AG04450 (cell line): ENCODE data around the gene A1BG. TPM values are rescaled to one million over a fixed set of nuclear protein-coding genes. Genes with fewer than 3 reads are reported as not detected.

Experiments
- CTCF ChIA-PET: fragments of 300-600, 350-600 bp; formaldehyde crosslinking; extraction: SDS; loops from one replicate; lab custom pipeline; 2022; ENCODE audit warnings: antibody characterized with exemption, inconsistent platforms; lab: Charles Lee
- POLR2A ChIA-PET: fragments of 350-600 bp; formaldehyde crosslinking; extraction: SDS; loops from one replicate; lab custom pipeline; 2021; ENCODE audit warnings: antibody characterized with exemption, inconsistent platforms; lab: Yijun Ruan, JAX
- DNase-seq: peaks from one replicate; pipeline ENCODE4 v3.0.0-alpha.2; 2011; ENCODE audit warnings: low read depth, low spot score
- H3K27ac ChIP-seq: one replicate; pipeline ENCODE4 v1.5.1; 2012; ENCODE audit warnings: low read depth, low read length, control low read depth
- H3K27me3 ChIP-seq: one replicate; pipeline ENCODE4 v1.6.0; 2012; ENCODE audit warnings: low read length; ENCODE audit not compliant: control insufficient read depth, insufficient read depth
- H3K4me3 ChIP-seq: 2 replicates; pipeline ENCODE4 v1.5.1; 2011; ENCODE audit warnings: mild to moderate bottlenecking, low read depth, low read length, control low read depth
- H3K9me3 ChIP-seq: 2 replicates; pipeline ENCODE4 v1.5.1; 2012; ENCODE audit warnings: low read length; ENCODE audit not compliant: control insufficient read depth, insufficient read depth
- polyA plus RNA-seq: library from polyadenylated mRNA; depleted of rRNA; stranded (reverse); fragments of >200 nt; gene quantifications from 2 replicates; pipeline ENCODE4 v1.2.3, GENCODE V29; 2011
- TF ChIP-seq, protein P1 (sequence below): IDR thresholded peaks from 2 replicates; pipeline ENCODE4 v1.5.1; 2011; ENCODE audit warnings: low read depth, low read length, control low read depth, inconsistent platforms

A1BG gene
- polyA plus RNA-seq, 1 experiment, result 7.5 TPM

DNA sequence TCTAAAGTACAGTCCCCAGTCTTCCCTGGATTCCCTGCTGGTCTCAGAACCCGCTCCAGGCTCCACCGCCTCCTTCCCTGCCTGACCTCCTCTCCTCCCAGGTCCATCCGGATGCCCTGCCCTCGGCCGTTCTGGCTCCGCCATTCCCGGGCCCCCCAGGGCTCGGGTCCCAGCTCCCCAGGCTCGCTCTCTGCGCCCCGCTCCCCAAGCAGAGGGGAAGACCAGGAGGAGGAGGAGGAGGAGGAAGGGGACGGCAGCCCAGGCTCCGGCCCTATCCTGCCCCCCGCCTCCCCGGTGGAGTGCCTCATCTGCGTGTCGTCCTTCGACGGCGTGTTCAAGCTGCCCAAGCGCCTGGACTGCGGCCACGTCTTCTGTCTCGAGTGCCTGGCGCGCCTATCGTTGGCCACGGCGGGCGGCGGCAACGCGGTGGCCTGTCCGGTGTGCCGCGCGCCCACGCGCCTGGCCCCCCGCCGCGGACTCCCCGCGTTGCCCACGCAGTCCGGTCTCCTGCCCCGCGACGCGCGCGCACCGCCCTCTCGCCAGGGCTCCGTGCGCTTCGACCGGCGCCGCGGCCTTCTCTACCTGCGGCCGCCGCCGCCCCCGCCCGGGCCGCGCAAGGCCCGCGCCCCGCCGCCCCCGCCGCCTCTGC lies 42.8 kb upstream of the A1BG start:
- H3K4me3 ChIP-seq, result no peak overlapping the region
- no peak overlapping the region for H3K27ac ChIP-seq
- no peak for DNase-seq
- H3K27me3 ChIP-seq, result no peaks in the 10 kb centered on the region
- POLR2A ChIA-PET, result no interaction called here
- TF ChIP-seq, protein P1, sequence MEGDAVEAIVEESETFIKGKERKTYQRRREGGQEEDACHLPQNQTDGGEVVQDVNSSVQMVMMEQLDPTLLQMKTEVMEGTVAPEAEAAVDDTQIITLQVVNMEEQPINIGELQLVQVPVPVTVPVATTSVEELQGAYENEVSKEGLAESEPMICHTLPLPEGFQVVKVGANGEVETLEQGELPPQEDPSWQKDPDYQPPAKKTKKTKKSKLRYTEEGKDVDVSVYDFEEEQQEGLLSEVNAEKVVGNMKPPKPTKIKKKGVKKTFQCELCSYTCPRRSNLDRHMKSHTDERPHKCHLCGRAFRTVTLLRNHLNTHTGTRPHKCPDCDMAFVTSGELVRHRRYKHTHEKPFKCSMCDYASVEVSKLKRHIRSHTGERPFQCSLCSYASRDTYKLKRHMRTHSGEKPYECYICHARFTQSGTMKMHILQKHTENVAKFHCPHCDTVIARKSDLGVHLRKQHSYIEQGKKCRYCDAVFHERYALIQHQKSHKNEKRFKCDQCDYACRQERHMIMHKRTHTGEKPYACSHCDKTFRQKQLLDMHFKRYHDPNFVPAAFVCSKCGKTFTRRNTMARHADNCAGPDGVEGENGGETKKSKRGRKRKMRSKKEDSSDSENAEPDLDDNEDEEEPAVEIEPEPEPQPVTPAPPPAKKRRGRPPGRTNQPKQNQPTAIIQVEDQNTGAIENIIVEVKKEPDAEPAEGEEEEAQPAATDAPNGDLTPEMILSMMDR, result no peak
- CTCF ChIA-PET, result no interaction called here
- H3K9me3 ChIP-seq, result no peaks in the 10 kb centered on the region; the same call in 1 of the 2 replicates

DNA sequence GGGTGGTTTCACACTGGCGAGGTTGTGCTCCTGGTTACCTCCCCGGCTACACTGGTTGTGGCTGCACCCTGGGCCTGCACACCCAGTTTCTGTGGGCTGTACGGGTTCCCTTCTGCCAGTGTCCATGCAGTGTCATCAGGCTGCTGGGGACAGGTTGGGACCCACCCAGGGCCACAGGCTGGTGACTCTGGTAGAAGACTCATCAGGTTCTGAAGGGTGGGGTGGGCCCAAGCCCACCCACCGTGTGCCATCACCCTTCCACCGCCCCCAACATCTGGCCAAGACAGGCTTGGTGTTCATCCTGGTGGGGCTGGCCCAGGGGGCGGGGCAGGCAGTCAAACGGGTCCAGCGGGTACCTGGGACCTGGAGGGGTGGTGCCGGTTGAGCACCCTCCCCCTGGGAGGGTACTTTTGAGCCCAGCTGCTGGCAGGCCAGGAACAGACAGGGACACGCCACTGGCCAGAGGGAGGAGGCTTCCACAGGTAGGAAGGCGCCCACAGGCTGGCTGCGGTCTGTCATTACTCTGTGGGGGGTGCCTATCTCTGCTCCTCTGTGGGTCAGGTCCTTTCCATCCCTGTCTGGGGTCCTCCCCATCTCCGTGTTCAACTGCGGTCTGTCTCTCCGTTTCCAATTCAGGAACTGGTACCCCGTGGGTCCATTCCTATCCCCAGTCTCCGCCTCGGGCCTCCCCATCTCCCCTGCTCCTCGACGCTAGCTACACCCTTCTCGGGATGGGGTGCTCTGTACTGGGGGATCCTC lies 42.1 kb upstream of the A1BG start, which contains the start of gene RNF225:
Gene RNF225, plus strand, starts transcription at position 437 of the 759 bp plus-strand sequence. CDS start 434 bp downstream, outside the sequence.
- no peak within 1 kb of the TSS for H3K4me3 ChIP-seq
- DNase-seq, result no peak
- POLR2A ChIA-PET, result interaction anchor here (0.5 kb wide), 1 partner anchor 13 kb away, joined by 4 read pairs; no protein-coding TSS in a partner anchor
- H3K9me3 ChIP-seq, result no peaks in the 10 kb centered on the region; the same call in 1 of the 2 replicates
- no peaks in the 10 kb centered on the region for H3K27me3 ChIP-seq
- H3K27ac ChIP-seq, result no peak within 1 kb of the TSS
- CTCF ChIA-PET, result no interaction called here
- TF ChIP-seq, protein P1, result no peak

GRCh38 chr19:58394821-58395219 lies 41.5 kb upstream of the A1BG start:
- H3K4me3 ChIP-seq, result no peak overlapping the region
- ChIA-PET CTCF (no interaction called here), POLR2A (no interaction called here)
- no peak overlapping the region for H3K27ac ChIP-seq
- H3K27me3 ChIP-seq, result no peaks in the 10 kb centered on the region
- DNase-seq, result no peak
- H3K9me3 ChIP-seq, result no peaks in the 10 kb centered on the region
- TF ChIP-seq, protein P1, result no peak

- CTCF ChIA-PET, result no interaction called here
- Histone ChIP-seq H3K27me3 (no peaks in the 10 kb centered on the region), H3K4me3 (no peak overlapping the region), H3K9me3 (no peaks in the 10 kb centered on the region), H3K27ac (no peak overlapping the region)
- TF ChIP-seq, protein P1, result no peak
- no peak for DNase-seq
- POLR2A ChIA-PET, result no interaction called here
These were observed 40.4 kb upstream of the A1BG start for GRCh38 chr19:58393725-58394033.
